HG03342 (cell line): ENCODE results near the gene AMOTL1.

Source experiments
- ATAC-seq: cut with Tn5 transposase; IDR thresholded peaks from one replicate; pipeline ENCODE4 v1.9.1; 2021; ENCODE audit warnings: mild to moderate bottlenecking, moderate library complexity; ENCODE audit not compliant: unreplicated experiment

The AMOTL1 gene

GRCh38 chr11:94814272-94814976, 46.3 kb downstream of the AMOTL1 start:
- no peak for ATAC-seq

- no peak for ATAC-seq
Measured at GRCh38 chr11:94815705-94816344, 47.7 kb downstream of the AMOTL1 start.

GRCh38 chr11:94820480-94820879, 52.3 kb downstream of the AMOTL1 start:
- no peak for ATAC-seq

- no peak for ATAC-seq
Measured at GRCh38 chr11:94821439-94821838, 53.3 kb downstream of the AMOTL1 start.

GRCh38 chr11:94822080-94822479, 53.9 kb downstream of the AMOTL1 start:
- ATAC-seq: no peak

GRCh38 chr11:94823102-94823732, 55.1 kb downstream of the AMOTL1 start:
- ATAC-seq: no peak

- no peak for ATAC-seq
Measured at GRCh38 chr11:94825031-94825430, 56.9 kb downstream of the AMOTL1 start.

GRCh38 chr11:94825481-94825880, 57.3 kb downstream of the AMOTL1 start:
- no peak for ATAC-seq

- ATAC-seq: no peak
Measured at GRCh38 chr11:94826415-94826814, 58.3 kb downstream of the AMOTL1 start.

GRCh38 chr11:94828088-94828487, 59.9 kb downstream of the AMOTL1 start:
- no peak for ATAC-seq

- no peak for ATAC-seq
Measured at GRCh38 chr11:94830722-94831510, 62.8 kb downstream of the AMOTL1 start.

- ATAC-seq: no peak
Measured at GRCh38 chr11:94831529-94831928, 63.4 kb downstream of the AMOTL1 start.

- no peak for ATAC-seq
Measured at GRCh38 chr11:94832604-94833235, 64.6 kb downstream of the AMOTL1 start.

GRCh38 chr11:94834911-94835593, 66.9 kb downstream of the AMOTL1 start:
- no peak for ATAC-seq

GRCh38 chr11:94835594-94835927, 67.4 kb downstream of the AMOTL1 start:
- no peak for ATAC-seq

- ATAC-seq: no peak
Measured at GRCh38 chr11:94837317-94837716, 69.2 kb downstream of the AMOTL1 start.

- no peak for ATAC-seq
Measured at GRCh38 chr11:94838027-94838731, 70.0 kb downstream of the AMOTL1 start.

- no peak for ATAC-seq
Measured at GRCh38 chr11:94840209-94840608, 72.1 kb downstream of the AMOTL1 start.

GRCh38 chr11:94844031-94844430, 75.9 kb downstream of the AMOTL1 start:
- no peak for ATAC-seq

- ATAC-seq: no peak
Measured at GRCh38 chr11:94845622-94846021, 77.5 kb downstream of the AMOTL1 start.
